Ovary (tissue), 9 donors: Measurements from ENCODE around the gene MYOG. TPM values are rescaled to one million over a fixed set of nuclear protein-coding genes. Genes with fewer than 3 reads are reported as not detected.

Experiments
- DNase-seq, 5 donors: peaks; one replicate each; pipeline ENCODE4 v3.0.0-alpha.2; 2019 to 2020
- H3K27ac ChIP-seq, 2 donors: fragments of 200-600 bp; one replicate each; pipeline versions ENCODE4 v1.5.1 to v1.8.0; 2019 to 2022
- H3K27me3 ChIP-seq: fragments of 200-600 bp; one replicate; pipeline ENCODE4 v1.8.0; 2022
- H3K36me3 ChIP-seq: fragments of 200-600 bp; sonication (generic); one replicate; pipeline ENCODE4 v1.5.1; 2019
- H3K4me1 ChIP-seq: one replicate; pipeline ENCODE4 v1.8.1; 2013; ENCODE audit warnings: mild to moderate bottlenecking, moderate library complexity; ENCODE audit not compliant: insufficient read depth
- H3K4me3 ChIP-seq: fragments of 200-600 bp; sonication (generic); one replicate; pipeline ENCODE4 v1.5.1; 2017
- H3K9me3 ChIP-seq, 2 donors: fragments of 200-600 bp in 1 of 2; sonication (generic) in 1 of 2; one replicate each; pipeline versions ENCODE4 v1.5.1 to v1.8.1; 2013 to 2019; ENCODE audit warnings: mild to moderate bottlenecking in 1 of 2, moderate library complexity in 1 of 2
- EP300 ChIP-seq: sonication (generic); formaldehyde crosslinking; IDR thresholded peaks from one replicate; pipeline ENCODE4 v1.6.1; 2017; ENCODE audit warnings: antibody characterized with exemption
- POLR2A ChIP-seq: fragments of 450-650 bp; IDR thresholded peaks from one replicate; pipeline ENCODE4 v1.6.1; 2017; ENCODE audit warnings: antibody characterized with exemption, mild to moderate bottlenecking, moderate library complexity
- WGBS, 3 donors: extraction: QIAGEN DNeasy Blood & Tissue Kit in 1 of 3; methylation state at CpG; one replicate each; pipeline versions ENCODE4 v1.1.5 to v1.1.7; 2013 to 2017; 5-methylcytosine and 5-hydroxymethylcytosine counted together
- intact Hi-C, 4 donors: fragments of 100-400 bp; cut with DNase I; formaldehyde crosslinking; loops; one replicate each; pipeline versions ENCODE4 v1.11.0 to v1.15.1; 2022 to 2023
- polyA plus RNA-seq, 2 donors: library from polyadenylated mRNA; stranded (reverse); fragments of 200-250 nt in 1 of 2; fragments of 350-450 nt in 1 of 2; fragmentation: Illumina TruSeq in 1 of 2; extraction: RNeasy Lipid Tissue Mini Kit (QIAGEN cat#74804) in 1 of 2; gene quantifications; one replicate each; pipeline ENCODE4 v1.2.3, GENCODE V29; 2013 to 2014
- total RNA-seq, 7 donors: library from RNA; depleted of rRNA in 2 of 7; stranded (reverse); fragments of >200 nt in 2 of 7; fragmentation: NEBNext Ultra II Directional in 3 of 7; extraction: Animal tissue kit (Norgen Biotek cat#: 25700) in 3 of 7; gene quantifications; one replicate each; pipeline versions ENCODE4 v1.1.0 to v1.2.4, GENCODE V29; 2016 to 2023
- TF ChIP-seq, protein P1 (sequence below), 3 donors: fragments of 450-650 bp in 2 of 3; fragments of 200-600 bp in 1 of 3; IDR thresholded peaks; one replicate each; pipeline versions ENCODE4 v1.5.1 to v1.8.0; 2016 to 2022; ENCODE audit warnings: antibody characterized with exemption in 3 of 3, mild to moderate bottlenecking in 1 of 3
- donor health status: DM: no; HTN: no; CAD: no; lungs with moderate emphysema.
- donor health status: DM: no; HTN: no; CAD: no.
- donor health status: Bipolar disorder and iron deficiency.
- donor health status: DM: yes; HTN: yes; CAD: no.
- donor health status: DM: no; HTN: no; CAD: no.
- donor health status: DM: yes; HTN: yes; CAD: no.

MYOG gene
- total and polyA plus RNA-seq, 9 donors, result not detected

DNA sequence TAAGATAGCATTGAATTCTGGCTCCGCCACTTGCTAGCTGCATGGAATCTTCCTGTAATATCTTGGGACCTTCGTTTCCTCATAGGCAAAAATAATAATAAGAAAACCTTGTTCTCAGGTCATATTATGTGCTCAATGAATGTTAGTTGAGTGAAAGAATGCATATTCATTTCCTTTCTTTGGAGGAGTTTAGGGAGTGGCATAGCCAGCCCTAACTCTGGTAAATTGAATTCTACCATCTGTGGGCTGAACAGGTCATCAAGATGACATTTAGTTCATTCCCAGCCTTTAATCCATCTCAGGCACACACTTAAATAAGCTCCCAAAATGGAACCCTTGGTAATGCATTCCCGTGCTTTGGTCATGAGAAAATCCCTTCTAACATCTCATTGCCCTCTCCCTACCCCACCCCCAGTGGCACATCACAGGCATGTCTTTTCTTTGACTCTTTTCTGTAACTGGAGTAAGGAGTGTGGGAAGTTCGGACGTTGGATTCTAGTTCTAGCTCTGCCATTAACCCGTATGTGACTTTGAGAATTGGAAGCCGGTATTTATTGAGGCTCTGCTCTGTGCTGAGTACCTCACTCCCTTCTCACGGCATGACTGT, 13.2 kb upstream of the MYOG start:
- Histone ChIP-seq H3K4me1 (no peaks in the 10 kb centered on the region), H3K27ac (no peak overlapping the region), H3K9me3 (peaks cover 0 to 4% of the 10 kb centered on the region in 2 donors), H3K27me3 (no peaks in the 10 kb centered on the region), H3K4me3 (no peak overlapping the region), H3K36me3 (no peaks in the 10 kb centered on the region)
- intact Hi-C loops, result no loop called here
- DNase-seq, result no peak
- 67 to 71% (median 71%) methylated on average over 8 of the region's 8 CpGs for WGBS, 3 donors
- TF ChIP-seq POLR2A (no peak), EP300 (no peak)
- TF ChIP-seq, protein P1, sequence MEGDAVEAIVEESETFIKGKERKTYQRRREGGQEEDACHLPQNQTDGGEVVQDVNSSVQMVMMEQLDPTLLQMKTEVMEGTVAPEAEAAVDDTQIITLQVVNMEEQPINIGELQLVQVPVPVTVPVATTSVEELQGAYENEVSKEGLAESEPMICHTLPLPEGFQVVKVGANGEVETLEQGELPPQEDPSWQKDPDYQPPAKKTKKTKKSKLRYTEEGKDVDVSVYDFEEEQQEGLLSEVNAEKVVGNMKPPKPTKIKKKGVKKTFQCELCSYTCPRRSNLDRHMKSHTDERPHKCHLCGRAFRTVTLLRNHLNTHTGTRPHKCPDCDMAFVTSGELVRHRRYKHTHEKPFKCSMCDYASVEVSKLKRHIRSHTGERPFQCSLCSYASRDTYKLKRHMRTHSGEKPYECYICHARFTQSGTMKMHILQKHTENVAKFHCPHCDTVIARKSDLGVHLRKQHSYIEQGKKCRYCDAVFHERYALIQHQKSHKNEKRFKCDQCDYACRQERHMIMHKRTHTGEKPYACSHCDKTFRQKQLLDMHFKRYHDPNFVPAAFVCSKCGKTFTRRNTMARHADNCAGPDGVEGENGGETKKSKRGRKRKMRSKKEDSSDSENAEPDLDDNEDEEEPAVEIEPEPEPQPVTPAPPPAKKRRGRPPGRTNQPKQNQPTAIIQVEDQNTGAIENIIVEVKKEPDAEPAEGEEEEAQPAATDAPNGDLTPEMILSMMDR (IDR thresholded peaks at IDR 0.05), result no peak

DNA sequence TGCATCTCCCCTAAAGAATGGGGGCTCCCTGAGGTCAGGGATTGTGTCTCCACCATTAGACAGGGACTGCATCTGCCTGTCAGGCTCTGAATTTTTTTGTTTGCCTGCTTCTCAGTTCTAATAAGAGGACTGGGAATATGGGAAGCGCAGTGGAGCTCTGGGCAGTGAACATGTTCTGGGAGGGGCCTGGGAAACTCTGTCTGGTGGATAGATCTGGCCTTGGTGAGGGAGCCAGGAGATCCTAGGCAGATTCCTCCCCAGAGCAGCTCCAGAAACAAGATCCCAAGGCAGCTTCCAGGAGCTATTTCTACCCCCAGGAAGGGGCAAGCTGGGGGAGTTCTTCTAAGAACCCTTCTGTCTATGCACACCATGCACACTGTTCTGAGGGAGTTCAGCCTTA, 12.6 kb upstream of the MYOG start:
- peaks cover 0 to 4% of the 10 kb centered on the region in 2 donors for H3K9me3 ChIP-seq
- no peak for TF ChIP-seq EP300
- TF ChIP-seq, protein P1 (IDR thresholded peaks at IDR 0.05), result no peak
- TF ChIP-seq POLR2A, result no peak
- H3K27ac ChIP-seq, result no peak overlapping the region
- no peaks in the 10 kb centered on the region for H3K36me3 ChIP-seq
- DNase-seq, result no peak
- H3K27me3 ChIP-seq, result no peaks in the 10 kb centered on the region
- H3K4me1 ChIP-seq, result no peaks in the 10 kb centered on the region
- intact Hi-C loops, result no loop called here
- 76 to 79% (median 79%) methylated on average over 1 of the region's 1 CpG for WGBS, 3 donors
- H3K4me3 ChIP-seq, result no peak overlapping the region

DNA sequence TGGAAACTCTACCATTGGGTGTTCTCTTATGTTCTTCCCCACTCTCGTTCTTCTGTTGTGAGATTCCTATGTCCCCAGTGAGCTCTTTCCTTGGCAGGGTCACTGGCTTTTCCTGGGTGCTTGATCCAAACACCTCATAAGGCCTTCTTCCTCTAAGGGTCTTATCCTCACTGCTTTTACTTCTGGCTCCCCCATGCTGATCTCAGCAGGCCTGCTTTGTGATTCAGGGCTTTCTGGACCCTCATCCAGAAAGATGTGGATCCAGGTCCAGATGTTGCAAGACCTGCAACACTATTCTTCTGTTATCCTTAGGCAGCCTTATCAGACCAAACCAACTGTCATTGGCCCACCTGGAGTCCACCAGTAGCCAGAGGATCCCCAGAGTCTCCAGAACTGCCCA, 11.2 kb upstream of the MYOG start:
- peaks cover 0 to 4% of the 10 kb centered on the region in 2 donors for H3K9me3 ChIP-seq
- H3K27me3 ChIP-seq, result no peaks in the 10 kb centered on the region
- H3K36me3 ChIP-seq, result no peaks in the 10 kb centered on the region
- WGBS, 3 donors, result 62 to 79% (median 67%) methylated on average over 1 of the region's 1 CpG
- intact Hi-C loops, result no loop called here
- no peak for DNase-seq
- no peak overlapping the region for H3K4me3 ChIP-seq
- TF ChIP-seq EP300, result no peak
- H3K27ac ChIP-seq, result no peak overlapping the region
- H3K4me1 ChIP-seq, result no peaks in the 10 kb centered on the region

DNA sequence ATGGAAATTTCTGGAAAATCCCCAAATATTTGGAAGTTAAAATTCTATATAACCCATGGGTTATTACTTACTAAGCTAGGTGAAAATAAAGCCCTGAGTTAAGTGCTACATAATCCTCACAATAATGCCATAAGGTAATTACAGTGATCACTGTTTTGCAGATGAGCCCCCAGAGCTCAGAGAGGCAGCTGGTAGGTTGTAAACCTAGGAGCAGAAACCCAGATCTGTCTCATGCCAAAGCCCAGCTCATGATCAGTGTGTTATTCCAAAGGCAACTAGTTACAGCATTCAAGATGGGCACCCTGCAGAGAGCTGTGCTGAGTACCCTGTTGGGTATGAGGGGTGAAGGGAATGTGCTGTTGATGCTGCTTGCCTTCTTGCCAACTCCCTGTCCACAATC, 10.8 kb upstream of the MYOG start:
- Histone ChIP-seq H3K4me3 (no peak overlapping the region), H3K27ac (no peak overlapping the region), H3K36me3 (no peaks in the 10 kb centered on the region), H3K9me3 (peaks cover 0 to 4% of the 10 kb centered on the region in 2 donors), H3K27me3 (no peaks in the 10 kb centered on the region), H3K4me1 (no peaks in the 10 kb centered on the region)
- intact Hi-C loops, result no loop called here
- DNase-seq, result no peak
- no peak for TF ChIP-seq EP300

DNA sequence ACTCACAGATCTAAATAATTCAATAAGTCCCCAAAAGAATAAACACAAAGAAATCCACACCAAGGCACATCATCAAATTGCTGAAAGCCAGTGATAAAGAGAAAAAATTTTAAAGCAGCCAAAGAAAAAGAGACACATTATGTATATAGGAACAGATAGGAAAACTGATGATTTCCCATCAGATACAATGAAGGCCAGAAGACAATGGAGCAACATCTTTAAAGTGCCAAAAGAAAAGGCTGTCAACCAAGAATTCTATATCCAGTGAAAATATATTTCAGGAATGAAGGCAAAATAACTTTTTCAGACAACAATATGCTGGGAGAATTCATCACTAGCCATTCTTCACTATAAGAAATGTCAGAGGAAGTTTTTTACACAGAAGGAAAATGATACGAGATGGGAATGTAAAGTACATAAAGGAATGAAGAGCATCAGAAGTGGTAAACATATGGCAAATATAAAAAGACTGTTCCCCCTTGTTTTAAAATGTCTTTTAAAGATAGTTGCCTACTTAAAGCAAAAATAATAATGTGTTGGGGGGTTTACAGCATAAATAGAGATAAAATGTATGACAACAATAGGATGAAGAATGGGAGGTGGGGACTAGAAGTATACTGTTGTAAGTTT, 9.4 kb upstream of the MYOG start:
- no peaks in the 10 kb centered on the region for H3K4me1 ChIP-seq
- H3K36me3 ChIP-seq, result no peaks in the 10 kb centered on the region
- DNase-seq, result no peak
- WGBS, 3 donors, result 82 to 93% (median 85%) methylated on average over 1 of the region's 1 CpG
- H3K27ac ChIP-seq, result no peak overlapping the region
- intact Hi-C loops, result no loop called here
- no peaks in the 10 kb centered on the region for H3K27me3 ChIP-seq
- H3K4me3 ChIP-seq, result no peak overlapping the region
- H3K9me3 ChIP-seq, result peaks cover 0 to 4% of the 10 kb centered on the region in 2 donors
- TF ChIP-seq EP300, result no peak
- TF ChIP-seq, protein P1 (IDR thresholded peaks at IDR 0.05), result no peak
